ENCODE measurements around the gene ANAPC4.
A peak's percentile ranks its signal among the peaks of the same experiment; 100 is the strongest.
"Not testable (repeated sequence)": the region's sequence is repeated elsewhere in the genome, so short reads cannot be mapped to it uniquely, and the experiment has no call there.

The ANAPC4 gene, protein sequence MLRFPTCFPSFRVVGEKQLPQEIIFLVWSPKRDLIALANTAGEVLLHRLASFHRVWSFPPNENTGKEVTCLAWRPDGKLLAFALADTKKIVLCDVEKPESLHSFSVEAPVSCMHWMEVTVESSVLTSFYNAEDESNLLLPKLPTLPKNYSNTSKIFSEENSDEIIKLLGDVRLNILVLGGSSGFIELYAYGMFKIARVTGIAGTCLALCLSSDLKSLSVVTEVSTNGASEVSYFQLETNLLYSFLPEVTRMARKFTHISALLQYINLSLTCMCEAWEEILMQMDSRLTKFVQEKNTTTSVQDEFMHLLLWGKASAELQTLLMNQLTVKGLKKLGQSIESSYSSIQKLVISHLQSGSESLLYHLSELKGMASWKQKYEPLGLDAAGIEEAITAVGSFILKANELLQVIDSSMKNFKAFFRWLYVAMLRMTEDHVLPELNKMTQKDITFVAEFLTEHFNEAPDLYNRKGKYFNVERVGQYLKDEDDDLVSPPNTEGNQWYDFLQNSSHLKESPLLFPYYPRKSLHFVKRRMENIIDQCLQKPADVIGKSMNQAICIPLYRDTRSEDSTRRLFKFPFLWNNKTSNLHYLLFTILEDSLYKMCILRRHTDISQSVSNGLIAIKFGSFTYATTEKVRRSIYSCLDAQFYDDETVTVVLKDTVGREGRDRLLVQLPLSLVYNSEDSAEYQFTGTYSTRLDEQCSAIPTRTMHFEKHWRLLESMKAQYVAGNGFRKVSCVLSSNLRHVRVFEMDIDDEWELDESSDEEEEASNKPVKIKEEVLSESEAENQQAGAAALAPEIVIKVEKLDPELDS

DNA sequence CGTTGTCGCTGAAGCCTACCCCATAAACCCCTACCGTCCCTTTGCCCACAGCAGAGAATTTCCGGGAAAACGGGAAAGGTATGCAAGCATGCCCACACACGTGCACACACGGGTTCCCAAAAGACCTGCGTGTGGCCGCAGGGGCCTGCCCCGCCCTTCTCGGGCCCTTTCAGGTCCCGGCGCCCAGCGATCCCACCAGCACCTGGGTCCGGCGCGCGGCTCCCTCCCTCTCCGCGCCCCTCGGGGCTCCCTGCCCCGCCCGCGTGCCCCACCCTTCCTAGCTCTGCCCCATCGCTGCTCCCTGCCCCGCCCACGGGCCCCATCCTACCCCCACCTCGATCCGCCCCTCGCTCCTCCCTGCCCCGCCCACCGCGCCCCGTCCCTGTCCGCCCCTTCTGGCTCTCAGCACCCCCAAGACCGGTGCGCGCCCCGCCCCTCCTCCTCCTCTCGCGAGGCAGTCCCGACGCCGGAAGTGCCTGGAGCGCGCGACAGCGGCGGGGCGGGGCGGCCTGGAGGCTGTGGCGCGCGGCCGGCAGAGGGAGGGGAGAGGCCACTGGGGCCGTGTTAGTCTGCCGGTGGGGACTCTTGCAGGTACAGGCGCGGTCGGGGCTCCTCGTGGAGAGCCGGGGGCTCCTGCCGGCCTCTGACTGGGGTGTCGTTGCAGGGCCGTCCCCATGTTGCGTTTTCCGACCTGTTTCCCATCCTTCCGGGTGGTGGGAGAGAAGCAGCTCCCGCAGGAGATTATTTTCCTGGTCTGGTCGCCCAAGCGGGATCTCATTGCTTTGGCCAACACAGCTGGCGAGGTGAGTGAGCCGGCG is at the start of gene ANAPC4:
Gene ANAPC4, plus strand, starts transcription at position 510 of the 818 bp plus-strand sequence. Its CDS starts 165 bp downstream, at position 675.
- H3K4me3 ChIP-seq (ENCODE audit: control insufficient read depth, low read depth, low read length): peak within 1 kb of the TSS; percentile 77
- TF ChIP-seq, protein P1, sequence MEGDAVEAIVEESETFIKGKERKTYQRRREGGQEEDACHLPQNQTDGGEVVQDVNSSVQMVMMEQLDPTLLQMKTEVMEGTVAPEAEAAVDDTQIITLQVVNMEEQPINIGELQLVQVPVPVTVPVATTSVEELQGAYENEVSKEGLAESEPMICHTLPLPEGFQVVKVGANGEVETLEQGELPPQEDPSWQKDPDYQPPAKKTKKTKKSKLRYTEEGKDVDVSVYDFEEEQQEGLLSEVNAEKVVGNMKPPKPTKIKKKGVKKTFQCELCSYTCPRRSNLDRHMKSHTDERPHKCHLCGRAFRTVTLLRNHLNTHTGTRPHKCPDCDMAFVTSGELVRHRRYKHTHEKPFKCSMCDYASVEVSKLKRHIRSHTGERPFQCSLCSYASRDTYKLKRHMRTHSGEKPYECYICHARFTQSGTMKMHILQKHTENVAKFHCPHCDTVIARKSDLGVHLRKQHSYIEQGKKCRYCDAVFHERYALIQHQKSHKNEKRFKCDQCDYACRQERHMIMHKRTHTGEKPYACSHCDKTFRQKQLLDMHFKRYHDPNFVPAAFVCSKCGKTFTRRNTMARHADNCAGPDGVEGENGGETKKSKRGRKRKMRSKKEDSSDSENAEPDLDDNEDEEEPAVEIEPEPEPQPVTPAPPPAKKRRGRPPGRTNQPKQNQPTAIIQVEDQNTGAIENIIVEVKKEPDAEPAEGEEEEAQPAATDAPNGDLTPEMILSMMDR (IDR thresholded peaks at IDR 0.05; ENCODE audit: control insufficient read depth, insufficient read depth, low read depth, low read length, missing control alignments): no peak
- peak; percentile 46 for DNase-seq (ENCODE audit: low read depth)

DNA sequence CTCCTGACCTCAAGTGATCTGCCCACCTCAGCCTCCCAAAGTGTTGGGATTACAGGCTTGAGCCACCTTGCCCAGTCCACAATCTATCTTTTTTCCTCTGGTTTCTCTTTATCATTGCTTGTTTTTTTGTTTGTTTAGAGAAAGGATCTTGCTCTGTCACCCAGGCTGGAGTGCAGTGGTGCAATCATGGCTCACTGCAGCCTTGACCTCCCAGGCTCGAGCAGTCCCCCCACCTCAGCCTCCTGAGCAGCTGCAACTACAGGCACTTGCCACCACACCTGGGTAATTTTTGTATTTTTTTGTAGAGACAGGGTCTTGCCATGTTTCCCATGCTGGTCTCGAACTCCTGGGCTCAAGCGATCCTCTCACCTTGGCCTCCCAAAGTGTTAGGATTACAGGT is 48.6 kb upstream of the ANAPC4 start:
- DNase-seq (ENCODE audit: low read depth); H3K4me3 ChIP-seq (ENCODE audit: control insufficient read depth, low read depth, low read length): not testable (repeated sequence)

DNA sequence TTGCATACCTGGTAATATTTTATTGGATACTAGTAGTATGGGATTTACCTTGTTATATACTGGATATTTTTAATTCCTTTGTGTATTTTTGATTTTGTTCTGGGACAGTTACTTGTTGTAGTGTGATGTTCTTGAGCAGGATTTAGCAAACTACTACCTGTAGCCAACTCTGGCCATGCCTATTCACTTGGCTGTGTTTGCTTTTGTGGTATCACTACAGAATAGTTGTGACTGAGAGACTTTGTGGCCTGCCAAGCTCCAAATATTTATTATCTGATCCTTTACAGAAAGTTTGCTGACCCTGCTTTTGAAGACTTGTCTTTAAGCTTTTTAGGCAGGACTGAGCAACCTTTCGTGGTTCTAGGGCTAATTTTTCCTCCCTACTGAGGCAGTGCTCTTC is 46.7 kb upstream of the ANAPC4 start:
- no peak overlapping the region for H3K4me3 ChIP-seq (ENCODE audit: control insufficient read depth, low read depth, low read length)
- no peak for DNase-seq (ENCODE audit: low read depth)
- TF ChIP-seq, protein P1 (IDR thresholded peaks at IDR 0.05; ENCODE audit: control insufficient read depth, insufficient read depth, low read depth, low read length, missing control alignments): no peak

DNA sequence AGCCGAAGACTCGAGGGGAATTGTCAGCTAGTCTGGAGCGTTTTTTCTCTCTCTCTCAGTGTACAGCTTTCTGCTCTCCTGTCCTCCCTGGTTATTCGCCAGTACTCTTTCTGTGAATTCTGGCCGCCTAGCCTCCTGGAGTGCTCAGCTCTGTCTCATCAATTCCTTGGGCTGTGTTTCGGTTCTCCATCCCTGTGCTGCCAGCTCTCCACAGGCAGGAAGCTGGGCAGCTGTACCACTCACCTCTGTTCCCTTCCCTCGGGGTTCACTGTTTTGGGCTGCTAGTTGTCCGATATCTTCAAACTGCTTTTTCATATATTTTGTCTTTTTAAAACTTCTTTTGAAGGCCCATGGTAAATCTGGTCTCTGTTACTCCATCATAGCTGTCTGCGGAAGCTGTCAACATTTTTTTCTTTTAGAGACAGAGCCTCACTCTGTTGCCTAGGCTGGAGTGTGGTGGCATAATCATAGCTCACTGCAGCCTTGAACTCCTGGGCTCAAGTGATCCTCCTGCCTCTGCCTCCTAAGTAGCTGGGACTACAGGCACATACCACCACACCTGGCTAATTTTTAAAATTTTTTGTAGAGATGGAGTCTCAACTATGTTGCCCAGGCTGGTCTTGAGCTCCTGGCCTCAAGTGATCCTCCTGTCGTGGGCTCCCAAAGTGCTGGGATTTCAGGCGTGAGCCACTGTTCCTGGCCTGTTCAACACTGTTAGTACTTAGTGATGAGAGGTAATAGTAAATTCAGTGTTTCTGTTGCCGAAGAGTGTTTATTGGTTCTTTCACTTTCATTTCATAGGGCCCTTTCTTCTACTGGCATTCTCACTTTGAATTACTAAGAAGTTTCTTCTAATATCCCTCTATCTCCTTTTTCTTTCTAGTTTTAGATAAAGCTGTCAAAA is 45.9 kb upstream of the ANAPC4 start:
- DNase-seq (ENCODE audit: low read depth): no peak
- TF ChIP-seq, protein P1 (IDR thresholded peaks at IDR 0.05; ENCODE audit: control insufficient read depth, insufficient read depth, low read depth, low read length, missing control alignments): no peak

DNA sequence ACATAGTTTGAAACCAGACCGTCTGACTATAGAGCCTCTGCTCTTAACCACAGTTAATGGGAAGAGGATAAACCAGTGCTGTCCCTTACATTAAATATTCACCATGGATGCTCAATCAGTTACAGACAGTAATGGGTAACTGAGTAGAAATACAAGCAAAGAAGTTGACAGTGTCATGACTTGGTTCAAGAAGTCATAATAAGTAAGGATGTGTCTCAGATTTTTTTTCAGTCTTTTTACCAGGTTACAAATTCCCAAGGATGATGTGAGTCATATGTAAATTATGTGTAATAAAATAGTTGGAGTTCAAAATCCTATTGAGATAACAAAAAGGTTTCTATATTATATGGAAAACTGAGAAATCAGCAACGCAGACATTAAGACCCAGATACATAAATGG is 33.4 kb upstream of the ANAPC4 start:
- TF ChIP-seq, protein P1 (IDR thresholded peaks at IDR 0.05; ENCODE audit: control insufficient read depth, insufficient read depth, low read depth, low read length, missing control alignments): no peak
- DNase-seq (ENCODE audit: low read depth): no peak
- no peak overlapping the region for H3K4me3 ChIP-seq (ENCODE audit: control insufficient read depth, low read depth, low read length)

More for the DNA sequence above, 45.9 kb upstream of the ANAPC4 start:
- no peak overlapping the region for H3K4me3 ChIP-seq (ENCODE audit: control insufficient read depth, low read depth, low read length)

DNA sequence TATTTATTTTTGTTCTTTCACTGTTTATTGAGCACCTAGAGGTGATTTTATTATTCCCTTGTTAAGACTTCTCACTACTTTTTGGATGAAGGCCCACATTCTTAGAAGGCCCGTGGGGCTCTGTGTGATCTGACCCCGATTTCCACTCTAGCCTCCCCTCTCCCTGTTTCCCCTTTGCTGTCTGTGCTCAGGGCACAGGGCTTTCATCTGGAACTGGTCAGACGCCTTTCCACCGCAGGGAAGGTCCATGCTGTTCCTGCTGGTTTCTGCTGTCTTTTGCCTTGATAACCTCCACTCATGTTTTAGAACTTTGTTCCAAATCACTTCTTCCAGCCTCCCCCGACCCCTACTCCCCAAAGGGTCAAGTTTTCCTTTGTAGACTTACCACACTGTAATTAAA is 31.3 kb upstream of the ANAPC4 start:
- no peak for DNase-seq (ENCODE audit: low read depth)
- no peak overlapping the region for H3K4me3 ChIP-seq (ENCODE audit: control insufficient read depth, low read depth, low read length)
- TF ChIP-seq, protein P1 (IDR thresholded peaks at IDR 0.05; ENCODE audit: control insufficient read depth, insufficient read depth, low read depth, low read length, missing control alignments): no peak
